Esophagus mucosa (tissue), 1 donor: Measurements from ENCODE around the gene DENND6B. TPM values are rescaled to one million over a fixed set of nuclear protein-coding genes. Genes with fewer than 3 reads are reported as not detected.

Source experiments
- ATAC-seq: fragments of 200-7000 bp; cut with Tn5 transposase; one replicate; pipeline ENCODE4 v1.9.1; 2020
- total RNA-seq: library from RNA; stranded (reverse); gene quantifications from one replicate; pipeline ENCODE4 v1.2.4, GENCODE V29; 2023
- donor health status: DM: yes; HTN: yes; CAD: no.

The DENND6B gene
- total RNA-seq, 1 donor from 2014 or later = 2.3 TPM

DNA sequence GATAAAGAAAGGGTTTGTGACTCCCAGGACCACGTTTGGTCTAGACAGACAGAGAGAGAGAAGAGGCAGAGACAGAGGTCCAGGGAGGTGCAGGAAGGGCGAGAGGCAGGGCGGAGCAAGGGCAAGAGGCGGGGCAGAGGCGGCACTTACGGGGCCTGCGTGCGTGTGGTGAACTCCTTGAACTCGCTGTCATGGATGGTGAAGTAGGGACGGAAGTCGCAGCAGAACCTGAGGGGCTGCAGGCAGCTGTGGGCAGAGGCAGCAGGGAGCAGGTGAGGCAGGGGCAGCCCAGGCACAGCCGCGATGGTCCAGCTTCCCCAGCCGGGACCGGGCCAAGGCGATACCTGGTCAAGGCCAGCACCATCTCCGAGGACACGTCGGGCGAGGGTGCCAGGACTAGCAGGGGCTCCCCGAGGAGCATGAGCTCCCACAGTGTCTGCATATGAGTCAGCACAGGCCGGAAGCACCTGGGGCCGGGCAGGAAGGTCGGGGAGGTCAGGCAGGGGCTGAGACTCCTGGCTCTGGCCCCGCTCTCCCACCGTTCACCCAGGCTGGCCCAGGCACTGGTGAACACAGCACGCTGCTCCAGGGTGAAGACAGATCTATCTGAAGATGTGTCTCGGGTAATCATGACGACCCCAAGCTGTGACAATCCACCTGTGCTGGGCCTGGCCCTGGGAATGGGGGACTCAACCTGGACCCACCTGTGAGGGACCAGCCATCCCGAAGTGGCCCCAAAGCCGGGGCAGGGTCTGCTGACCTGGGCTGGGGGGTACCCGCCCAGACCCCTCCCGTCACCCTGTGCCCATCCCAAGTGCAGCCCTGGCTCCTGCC lies 12.1 kb downstream of the DENND6B start:
- ATAC-seq = peak; percentile 51

DNA sequence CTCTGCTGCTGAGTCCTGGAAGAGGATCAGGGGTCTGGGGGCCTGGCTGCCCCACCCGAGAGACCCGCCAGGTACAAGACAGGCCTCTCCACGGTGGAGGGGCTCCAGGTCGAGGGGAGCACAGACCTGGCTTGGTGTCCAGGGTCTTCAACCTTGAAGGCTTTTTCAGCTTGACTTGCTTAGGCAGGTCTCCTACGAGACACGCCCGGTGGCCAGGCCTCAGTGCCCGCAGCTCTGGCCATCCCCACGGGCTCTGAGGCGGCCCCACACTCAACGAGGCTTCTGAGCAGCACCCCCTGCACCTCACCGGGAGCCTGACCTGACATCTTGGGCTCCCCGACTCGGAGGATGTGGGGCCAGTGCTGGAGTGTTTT lies 12.7 kb downstream of the DENND6B start:
- no peak for ATAC-seq

DNA sequence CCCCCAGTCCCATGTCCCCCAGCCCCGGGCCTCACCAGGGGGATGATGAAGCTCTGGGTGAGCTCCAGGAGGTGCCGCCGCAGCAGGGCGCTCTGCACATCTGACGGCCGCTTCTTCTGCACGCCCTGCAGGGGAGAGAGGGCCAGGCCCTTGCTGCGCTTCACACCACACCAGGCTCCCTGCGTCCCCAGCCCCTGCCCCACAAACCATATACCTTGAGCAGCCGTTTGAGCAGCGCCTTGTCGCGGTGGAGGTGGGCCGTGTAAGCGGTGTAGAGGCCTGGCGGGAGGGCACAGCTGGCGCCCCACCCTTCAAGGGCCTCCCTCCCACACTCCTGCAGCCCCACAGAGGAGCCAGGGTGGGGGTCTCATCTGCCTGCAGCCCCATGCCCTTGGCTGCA lies 13.2 kb downstream of the DENND6B start:
- ATAC-seq = no peak

DNA sequence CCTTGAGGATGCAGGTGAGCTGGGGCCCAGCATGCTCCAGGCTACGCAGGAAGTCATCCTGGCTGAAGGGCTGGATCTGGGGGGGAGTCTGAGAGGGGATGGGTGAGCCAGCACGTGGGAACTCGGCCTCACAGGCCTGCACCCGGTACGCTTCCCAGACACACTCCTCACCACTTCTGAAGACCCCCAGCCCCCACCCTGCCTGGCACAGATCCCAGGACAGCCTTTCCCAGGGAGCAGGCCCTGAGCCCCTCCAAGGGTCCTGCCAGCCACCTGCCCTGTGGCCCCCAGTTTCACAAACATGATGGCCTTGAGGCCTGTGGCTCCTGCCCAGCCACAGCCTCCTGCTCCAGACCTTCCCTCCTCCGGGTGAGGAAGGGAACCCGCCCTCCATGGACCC lies 13.8 kb downstream of the DENND6B start:
- ATAC-seq = no peak

DNA sequence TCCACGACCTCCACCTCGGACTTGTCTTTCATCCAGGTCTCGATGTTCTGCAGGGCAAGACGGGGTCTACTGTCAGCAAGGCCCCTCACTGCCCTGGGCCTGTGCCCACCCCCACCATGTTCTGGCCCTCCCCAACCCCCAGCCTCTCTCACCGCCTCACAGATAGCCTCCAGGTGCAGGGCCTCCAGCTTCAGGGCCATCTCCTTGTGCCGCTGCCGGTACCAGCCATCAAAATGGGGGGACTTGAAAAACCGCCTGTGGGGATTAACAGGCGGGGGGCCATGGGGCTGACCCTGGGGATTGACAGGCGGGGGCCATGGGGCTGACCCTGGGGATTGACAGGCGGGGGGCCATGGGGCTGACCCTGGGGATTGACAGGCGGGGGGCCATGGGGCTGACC lies 14.4 kb downstream of the DENND6B start:
- no peak for ATAC-seq

DNA sequence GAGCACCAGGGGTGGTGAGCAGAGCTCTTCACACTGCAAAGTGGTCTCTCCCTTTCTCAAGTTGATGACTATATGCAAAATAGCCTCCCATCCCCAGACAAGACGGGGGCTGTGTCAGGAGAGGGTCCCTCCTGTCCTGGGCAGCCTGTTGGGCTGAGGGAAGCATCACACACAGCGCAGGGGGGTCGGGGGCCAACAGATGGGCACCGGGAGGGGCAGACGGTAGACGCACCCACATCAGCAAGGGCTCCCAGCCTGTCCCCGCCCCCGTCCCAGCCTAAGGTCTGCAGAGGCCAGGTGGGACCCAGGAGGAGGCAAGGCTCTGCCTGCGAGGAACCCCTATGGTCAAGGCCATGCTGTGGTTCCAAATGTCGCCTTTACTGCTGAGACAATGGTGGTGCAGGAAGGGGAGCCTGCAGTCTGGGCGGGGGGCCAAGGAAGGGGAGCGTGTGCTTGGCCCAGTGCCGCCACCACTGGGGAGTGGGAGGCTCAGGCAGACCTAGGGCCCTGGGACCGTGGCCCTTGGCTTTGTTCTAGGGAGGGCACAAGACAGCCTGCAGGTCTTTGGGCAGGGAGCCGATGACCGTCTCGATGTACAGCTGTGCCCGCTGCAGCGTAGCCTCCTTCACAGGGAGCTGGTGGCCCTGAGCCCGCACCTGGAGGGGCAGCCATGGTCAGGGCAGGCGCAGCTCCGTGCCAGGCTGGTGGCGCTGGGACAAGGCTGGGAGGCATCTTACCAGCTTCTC lies 15.0 kb downstream of the DENND6B start:
- no peak for ATAC-seq

DNA sequence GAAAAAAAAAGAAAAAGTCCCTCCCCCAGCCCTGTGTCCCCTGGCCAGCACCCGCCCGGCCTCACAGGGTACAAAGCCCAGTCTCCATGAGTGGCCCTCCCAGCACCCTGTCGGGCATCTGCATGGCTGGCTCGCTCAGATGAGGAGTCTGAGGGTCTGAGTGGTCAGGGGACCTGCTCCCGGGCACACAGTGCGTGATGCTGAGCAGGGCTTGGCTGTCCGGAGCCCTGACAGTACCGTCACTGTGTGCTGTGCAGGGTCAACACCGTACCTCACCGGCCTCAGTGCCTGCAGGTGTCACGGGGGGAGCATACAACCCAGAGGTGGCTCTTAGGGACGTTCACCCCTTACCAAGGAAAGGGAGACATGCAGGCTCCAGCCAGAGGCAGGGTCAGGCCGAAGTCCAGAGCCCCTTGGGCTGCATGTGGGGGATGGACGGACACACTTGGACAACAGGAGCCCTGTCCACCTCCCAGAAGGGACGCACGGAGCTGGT lies 15.8 kb downstream of the DENND6B start:
- no peak for ATAC-seq

DNA sequence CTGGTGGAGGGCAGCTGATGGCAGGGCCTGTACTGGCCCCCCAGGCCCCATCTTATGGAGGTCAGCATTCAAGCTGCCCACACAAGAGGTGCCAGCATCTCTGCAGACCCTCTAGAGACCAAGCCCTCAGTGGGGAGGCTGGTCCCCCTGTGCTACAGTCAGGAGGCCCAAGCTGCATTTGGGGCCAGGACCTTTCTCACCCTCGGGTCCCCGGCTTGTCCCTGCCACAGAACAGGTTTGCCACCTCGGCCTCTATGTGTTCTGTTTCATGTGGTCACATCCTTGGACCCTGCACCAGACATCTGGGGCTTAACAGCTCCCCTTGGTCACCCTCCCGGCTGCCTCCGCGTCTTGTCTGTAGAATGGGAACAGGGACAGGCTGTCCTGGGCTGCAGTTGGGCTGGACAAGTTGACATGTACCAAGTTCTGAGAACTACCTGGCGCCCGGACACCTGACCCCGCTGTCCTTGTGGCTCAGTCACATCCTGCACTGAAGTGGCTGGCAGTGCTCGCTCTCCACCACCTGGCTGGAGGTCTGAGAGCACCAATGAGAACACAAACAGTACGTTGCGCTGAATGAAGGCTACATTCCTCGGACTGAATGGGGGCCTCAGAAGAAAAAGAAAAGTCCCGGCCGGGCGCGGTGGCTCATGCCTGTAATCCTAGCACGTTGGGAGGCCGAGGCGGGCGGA lies 16.6 kb downstream of the DENND6B start:
- no peak for ATAC-seq

DNA sequence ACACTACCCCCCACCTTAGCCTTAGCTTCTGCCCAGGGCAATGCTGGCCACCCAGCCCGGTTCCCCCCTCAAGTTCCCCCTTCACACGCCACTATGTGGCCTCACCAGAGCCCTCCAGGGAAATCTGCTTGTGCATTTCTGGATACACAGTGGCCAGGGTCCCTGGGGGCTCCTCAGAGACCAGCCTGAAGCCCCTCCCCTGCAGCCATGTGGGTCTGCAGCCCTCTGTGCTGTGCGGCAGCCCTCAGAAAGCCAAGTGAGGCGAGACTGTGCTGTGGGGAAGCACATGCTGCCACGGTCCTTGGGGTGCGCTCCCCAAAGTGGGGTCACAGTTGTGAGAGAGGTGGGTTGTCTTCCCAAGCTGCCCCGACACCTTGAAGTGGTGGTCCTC lies 17.2 kb downstream of the DENND6B start:
- no peak for ATAC-seq

DNA sequence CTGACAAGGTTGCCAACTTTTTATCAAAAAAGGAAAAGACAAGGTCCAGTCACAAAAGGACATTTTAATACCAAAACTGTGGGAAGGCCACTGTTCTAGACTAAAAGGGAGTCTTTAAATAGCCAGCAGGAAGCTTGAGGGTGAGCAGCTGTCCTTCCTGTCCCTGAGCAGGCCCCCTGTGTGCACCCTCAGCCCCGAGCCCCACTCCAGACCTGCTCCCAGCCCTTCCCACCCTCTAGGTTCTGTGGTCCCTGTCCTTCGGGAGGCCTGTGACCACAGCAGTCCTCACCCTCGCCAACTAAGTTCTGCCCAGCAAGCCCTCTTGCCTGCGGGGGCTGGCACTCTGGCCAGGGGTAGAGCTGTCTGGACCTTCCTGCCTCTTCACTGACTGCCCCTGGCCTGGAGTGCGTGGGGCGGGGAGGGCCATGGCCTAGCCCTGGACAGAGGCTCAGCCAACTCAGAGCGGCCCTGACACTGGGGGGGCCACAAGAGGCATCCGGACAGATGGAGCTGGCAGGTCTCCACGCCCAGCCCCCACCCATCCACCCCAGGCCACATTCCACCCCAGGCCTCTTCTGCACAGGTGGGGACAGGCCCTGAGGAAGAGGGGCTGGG lies 17.7 kb downstream of the DENND6B start:
- ATAC-seq = no peak

DNA sequence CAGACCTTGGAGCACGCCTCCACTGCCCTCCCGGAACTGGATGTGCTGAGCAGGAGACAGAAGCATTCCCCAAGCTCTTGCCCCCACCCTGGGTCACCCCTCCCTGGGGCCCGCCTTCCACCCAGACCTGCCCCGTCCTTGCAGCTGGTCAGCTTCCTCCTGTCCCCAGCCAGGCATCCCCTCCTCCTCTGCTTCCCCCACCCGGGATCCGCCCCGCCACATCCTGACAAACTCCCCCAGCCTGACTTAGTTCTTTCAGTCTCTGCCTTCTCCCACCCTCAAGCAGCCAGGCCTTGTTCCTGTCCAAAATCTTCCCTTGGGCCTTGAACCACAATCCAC lies 18.2 kb downstream of the DENND6B start:
- no peak for ATAC-seq

DNA sequence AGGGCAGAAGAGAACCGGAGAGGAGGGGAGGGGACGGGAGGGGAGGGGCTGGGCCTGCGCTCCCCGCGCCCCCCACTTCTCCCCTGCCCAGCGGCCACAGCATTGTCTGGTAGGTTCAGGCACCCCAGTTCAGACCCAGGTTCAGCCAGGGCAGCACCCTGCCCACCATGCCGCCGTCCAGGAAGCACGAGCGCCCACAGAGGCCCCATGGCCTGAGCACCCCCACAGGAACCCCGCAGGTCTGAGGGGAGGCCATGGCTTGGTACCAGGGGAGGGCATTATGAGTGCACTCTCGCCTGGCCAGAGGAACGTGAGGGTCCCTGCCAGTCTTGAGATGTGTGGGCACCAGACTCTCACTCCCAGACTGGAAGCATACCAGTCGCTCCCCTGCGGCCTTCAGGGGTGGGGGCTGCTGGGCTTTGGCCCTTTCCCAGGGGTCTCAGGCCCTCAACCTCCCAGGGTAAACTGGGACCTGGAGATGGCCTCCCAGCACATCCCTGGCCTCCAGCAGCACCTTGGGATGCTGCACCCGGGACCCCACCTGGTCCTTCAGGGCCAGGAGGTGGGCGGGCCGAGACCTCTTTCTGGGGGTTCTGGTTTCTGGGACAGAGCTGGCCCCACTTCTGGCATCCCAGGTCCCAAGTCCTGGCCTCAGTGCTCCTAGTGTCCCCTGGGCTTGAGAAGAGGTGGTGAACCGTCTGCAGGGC lies 18.8 kb downstream of the DENND6B start:
- ATAC-seq = no peak

DNA sequence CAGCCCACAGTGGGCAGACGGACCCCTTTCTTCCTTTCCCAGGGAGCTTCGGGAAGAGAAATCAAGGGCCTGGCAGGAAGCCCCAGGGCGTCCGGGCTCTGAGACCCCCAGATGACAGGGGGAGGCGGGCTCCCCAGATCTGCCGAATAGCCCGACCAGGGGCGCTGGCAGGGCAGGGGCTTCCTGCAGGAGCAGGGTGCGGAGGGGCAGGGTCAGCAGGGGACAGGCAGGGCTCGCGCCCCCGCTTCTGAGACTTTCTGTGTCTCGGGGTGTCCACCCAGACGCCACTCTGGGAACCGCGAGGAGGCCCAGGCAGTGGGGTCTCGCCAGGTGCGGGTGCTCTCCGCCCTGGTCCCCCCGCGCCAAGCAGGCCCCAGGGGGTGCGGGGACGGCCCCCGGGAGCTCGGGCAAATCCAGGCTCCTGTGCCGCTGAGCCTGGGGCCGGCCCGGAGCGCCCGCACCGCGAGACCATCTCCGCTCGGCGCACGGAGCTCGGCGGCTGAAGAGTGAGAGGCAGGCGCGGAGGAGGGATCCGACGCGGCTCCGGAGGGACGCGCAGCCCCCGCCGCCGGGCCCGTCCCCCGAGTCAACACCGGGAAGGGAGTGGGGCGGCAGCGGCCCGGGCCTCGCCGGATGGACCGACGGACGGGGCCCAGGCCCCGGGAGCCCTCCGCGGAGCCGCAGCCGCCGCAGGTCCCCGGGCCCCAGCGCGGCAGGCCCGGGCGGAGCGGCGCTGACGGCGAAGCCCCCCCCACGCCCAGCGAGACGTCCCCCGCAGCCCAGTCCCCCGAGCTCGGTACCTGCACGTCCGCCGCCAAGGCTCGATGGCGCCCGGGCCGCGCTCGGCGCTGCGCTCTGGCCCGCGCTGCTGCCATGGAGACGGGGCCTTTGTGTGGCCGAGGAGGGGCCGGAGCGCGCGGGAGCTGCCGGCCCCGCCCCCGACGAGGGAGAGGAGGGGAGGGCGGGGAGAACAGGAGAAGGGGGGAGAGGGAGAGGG lies 19.8 kb downstream of the DENND6B start, which contains the start of gene PLXNB2:
Gene PLXNB2 (minus strand): TSS at position 894 of the 997 bp plus-strand sequence. CDS start 17,062 bp downstream, outside the sequence.
- peak; percentile 9 for ATAC-seq

DNA sequence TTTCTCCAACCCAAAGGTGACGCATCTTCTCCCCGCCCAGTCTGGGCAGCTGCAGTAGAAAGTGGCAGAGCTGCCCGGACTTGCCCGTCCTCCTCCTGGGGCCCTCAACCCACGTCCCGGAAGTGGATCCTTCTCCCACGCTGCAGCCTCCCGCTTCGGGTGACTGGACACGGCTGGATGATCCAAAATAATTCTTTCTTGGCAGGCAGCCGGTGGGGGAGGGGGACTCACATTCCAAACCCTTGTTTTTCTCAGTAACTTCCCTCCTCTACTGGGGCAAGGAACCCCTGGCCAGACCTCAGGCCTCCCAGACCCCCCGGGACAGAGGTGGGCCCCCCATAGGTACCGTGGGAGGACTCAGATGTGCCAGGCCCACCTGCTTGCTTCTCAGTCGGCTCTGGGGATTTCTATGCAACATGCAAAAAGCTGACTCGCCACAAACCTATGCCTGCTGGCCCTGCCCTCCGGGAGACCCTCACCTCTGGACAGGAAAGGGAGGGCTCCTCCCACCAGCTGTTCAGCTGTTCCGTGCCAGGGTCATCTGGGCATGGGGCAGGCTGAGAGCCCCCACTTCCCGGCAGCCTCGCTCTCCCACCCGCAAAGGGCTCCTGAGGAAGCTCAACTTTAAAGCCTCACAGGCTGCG lies 20.8 kb downstream of the DENND6B start:
- ATAC-seq = peak; percentile 69

DNA sequence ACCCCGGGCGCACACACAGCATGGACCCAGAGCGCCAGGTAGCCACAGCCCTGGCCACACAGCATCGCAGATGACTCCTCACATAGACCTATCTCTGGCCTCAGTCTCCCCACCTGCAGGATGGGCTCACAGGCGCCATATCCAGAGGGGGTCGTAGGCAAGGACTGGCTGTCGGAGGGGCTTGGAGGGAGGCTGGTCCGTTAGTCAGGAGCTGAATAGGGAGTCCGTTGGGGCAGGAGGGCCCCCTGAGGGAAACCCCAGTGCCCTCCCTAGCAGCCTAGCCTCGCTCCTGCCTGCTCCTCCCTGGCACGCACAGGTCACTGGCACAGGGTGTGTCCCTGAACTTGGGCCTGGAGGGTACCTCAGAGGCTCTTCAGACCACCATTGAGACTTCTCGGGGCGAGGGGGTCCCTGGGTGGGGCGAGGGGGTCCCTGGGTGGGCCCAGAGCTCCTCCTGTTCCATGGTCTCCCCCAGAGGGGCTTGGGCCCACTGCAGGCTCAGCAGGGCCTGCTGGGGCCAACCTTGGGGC lies 21.4 kb downstream of the DENND6B start:
- peak; percentile 40 for ATAC-seq

DNA sequence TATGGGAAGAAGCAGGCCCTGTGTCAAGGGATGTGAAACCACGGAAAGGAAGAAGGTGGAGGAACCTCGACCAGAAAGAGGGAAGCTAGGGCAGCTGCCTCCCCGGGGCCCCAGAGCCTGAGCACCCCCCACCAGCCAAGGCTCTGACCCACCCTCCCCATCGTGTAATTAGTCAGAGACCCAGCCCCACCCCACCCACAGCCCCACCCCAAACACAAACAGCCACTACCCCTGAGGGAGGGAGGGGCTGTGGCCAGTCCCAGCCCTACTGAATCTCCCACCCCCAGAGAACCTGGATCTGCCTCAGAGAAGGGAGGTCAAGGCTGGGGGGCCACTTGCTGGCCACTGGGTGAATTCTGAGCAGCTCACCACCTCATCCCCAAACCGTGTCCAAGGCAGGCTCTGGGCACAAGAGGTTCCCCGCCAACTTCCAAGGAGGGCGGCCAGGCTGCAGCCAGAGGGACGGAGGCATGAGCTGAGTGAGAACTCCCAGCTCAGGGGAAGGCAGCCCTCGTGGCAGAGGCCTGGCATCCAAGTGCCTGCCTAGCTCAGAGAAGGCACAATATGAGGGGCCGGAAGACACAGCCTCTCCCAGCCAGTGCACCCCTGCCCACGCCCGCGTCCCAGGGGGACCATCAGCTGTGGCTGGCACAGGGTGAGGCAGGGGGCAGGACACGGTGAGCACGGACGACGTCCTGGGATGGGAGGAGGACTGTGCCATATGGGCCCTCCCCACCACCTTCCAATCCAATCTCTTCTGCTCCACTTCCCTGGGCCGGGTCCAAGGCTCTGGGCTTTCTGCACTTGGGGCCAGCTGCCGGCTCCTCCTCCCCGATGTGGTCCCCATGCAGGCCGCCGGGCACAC lies 22.1 kb downstream of the DENND6B start:
- peak; percentile 35 for ATAC-seq

DNA sequence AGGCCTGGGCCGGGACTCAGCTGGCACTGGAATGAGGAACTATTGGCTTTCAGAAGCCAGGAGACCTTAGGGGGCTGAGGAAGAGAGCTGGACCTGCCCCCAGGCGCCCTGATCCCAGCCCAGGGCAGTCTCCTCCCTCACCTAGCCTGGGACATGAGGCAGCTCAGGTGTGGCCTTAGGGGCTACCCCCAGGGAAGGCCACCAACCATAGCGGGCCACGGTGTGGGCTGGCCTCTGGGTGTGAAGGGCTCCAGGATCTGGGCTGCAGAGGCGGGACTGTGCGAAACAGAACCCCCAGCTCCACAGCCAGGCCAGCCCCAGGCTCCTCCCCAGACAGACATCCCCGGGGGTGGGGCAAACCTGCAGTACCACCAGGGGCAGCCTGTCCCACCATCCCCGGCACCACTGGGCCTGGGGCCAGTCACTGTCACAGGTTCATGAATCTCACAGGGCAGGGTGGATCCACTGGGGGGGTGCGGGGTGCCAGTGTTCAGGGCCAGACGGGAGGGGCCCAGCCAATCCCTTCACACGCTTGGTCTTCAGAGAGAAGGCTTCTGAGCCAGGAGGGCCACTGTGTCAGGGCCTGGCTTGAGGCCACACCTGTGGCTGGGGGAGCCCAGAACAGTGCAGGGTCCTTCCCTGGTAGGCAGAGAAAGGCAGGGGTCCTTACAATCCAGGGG lies 22.8 kb downstream of the DENND6B start:
- peak; percentile 29 for ATAC-seq

DNA sequence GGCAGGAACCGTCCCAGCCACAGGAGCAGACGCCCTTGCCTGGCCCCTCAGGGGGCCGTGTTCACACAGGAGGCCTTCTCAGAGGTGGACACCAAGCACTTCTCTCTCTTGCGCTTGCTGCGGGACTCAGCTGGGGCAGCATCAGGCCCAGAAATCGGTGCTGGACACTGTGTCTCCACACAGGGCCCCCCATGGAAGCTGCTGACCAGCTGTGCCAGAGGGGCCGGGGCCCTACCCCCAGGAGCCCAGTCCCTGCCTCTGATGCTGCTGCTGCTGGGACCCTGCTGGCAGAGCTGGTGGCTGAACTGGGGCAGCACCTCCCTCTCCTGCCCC lies 23.3 kb downstream of the DENND6B start:
- no peak for ATAC-seq

DNA sequence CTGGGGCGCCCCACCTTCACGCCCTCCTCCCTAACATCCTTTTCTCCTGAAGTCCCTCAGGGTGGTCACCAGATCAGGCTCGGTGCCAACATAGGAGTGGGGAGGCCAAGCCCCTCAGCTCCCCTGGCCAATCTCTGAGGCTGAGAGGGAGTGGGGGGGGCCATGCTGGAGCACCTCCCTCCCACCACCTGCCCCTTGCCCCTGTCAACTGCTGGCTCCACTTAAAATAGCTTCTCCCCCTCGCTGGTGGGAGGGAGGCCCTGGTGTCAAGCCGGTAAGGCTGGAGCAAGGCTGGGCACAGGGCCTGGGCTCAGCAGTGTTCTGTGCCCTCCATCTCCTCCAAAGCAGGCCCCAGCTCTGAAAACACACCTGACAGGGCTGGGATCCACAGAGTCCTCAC lies 24.2 kb downstream of the DENND6B start:
- no peak for ATAC-seq
